ENCODE measurements around the gene RPS15.

DNA sequence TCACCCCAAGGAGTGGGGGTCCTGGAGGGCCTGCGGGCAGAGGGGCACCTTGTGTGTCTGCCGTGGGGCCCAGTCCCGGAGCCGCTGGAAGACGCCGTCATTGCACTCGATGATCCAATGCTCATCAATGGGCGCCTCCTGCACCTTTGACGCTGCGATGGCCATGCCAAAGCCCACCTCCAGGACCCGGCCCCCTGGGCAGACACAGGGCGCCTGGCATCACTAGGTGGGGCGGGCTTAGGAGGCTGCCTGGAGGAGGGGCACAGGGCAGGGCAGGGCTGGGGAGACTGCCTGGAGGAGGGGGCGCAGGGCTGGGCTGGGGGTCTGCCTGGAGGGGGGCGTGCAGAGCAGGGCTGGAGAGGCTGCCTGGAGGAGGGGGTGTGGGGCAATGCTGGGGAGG, 38.5 kb upstream of the RPS15 start:
- TF ChIP-seq, protein P1, sequence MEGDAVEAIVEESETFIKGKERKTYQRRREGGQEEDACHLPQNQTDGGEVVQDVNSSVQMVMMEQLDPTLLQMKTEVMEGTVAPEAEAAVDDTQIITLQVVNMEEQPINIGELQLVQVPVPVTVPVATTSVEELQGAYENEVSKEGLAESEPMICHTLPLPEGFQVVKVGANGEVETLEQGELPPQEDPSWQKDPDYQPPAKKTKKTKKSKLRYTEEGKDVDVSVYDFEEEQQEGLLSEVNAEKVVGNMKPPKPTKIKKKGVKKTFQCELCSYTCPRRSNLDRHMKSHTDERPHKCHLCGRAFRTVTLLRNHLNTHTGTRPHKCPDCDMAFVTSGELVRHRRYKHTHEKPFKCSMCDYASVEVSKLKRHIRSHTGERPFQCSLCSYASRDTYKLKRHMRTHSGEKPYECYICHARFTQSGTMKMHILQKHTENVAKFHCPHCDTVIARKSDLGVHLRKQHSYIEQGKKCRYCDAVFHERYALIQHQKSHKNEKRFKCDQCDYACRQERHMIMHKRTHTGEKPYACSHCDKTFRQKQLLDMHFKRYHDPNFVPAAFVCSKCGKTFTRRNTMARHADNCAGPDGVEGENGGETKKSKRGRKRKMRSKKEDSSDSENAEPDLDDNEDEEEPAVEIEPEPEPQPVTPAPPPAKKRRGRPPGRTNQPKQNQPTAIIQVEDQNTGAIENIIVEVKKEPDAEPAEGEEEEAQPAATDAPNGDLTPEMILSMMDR (IDR thresholded peaks at IDR 0.05) = no peak
- no peak for TF ChIP-seq POLR2A (IDR thresholded peaks at IDR 0.05)

All from body of pancreas (tissue), 4 donors.